Suprapubic skin (tissue), 4 donors: Measurements from ENCODE around the gene RNF150. TPM values are rescaled to one million over a fixed set of nuclear protein-coding genes. Genes with fewer than 3 reads are reported as not detected.

Source experiments
- DNase-seq, 2 donors: peaks; one replicate each; pipeline ENCODE4 v3.0.0-alpha.2; 2019; ENCODE audit warnings: low spot score in 2 of 2
- H3K27ac ChIP-seq: fragments of 200-600 bp; sonication (generic); one replicate; pipeline ENCODE4 v1.5.1; 2019
- H3K27me3 ChIP-seq: fragments of 200-600 bp; sonication (generic); one replicate; pipeline ENCODE4 v1.5.1; 2019
- H3K36me3 ChIP-seq: fragments of 200-600 bp; sonication (generic); one replicate; pipeline ENCODE4 v1.5.1; 2019
- H3K4me1 ChIP-seq: fragments of 200-600 bp; sonication (generic); one replicate; pipeline ENCODE4 v1.5.1; 2019
- H3K4me3 ChIP-seq: fragments of 200-600 bp; sonication (generic); one replicate; pipeline ENCODE4 v1.5.1; 2019; ENCODE audit warnings: mild to moderate bottlenecking
- H3K9me3 ChIP-seq: fragments of 200-600 bp; sonication (generic); one replicate; pipeline ENCODE4 v1.5.1; 2019
- EP300 ChIP-seq: sonication (generic); formaldehyde crosslinking; IDR thresholded peaks from one replicate; pipeline ENCODE4 v1.6.1; 2017; ENCODE audit warnings: antibody characterized with exemption
- POLR2A ChIP-seq, 2 donors: fragments of 450-650 bp; IDR thresholded peaks; one replicate each; pipeline ENCODE4 v1.6.1; 2017; ENCODE audit warnings: antibody characterized with exemption in 2 of 2, mild to moderate bottlenecking in 2 of 2, moderate library complexity in 2 of 2
- POLR2AphosphoS5 ChIP-seq, 3 donors: sonication (generic); formaldehyde crosslinking; IDR thresholded peaks; one replicate each; pipeline ENCODE4 v1.6.1; 2017; ENCODE audit warnings: antibody characterized with exemption in 3 of 3
- WGBS: methylation state at CpG from one replicate; pipeline ENCODE4 v1.1.5; 2018; 5-methylcytosine and 5-hydroxymethylcytosine counted together
- total RNA-seq, 4 donors: library from RNA; depleted of rRNA; stranded (reverse); fragments of >200 nt; gene quantifications; one replicate each; pipeline ENCODE4 v1.1.0, GENCODE V29; 2016
- TF ChIP-seq, protein P1 (sequence below), 2 donors: fragments of 200-600 bp in 1 of 2; fragments of 450-650 bp in 1 of 2; sonication (generic) in 1 of 2; IDR thresholded peaks; one replicate each; pipeline ENCODE4 v1.5.1; 2016 to 2019; ENCODE audit warnings: antibody characterized with exemption in 2 of 2, mild to moderate bottlenecking in 1 of 2, moderate library complexity in 1 of 2

Gene RNF150
- total RNA-seq, 4 donors from 2014 or later = 0.83 to 4.0 (median 2.6) TPM

DNA sequence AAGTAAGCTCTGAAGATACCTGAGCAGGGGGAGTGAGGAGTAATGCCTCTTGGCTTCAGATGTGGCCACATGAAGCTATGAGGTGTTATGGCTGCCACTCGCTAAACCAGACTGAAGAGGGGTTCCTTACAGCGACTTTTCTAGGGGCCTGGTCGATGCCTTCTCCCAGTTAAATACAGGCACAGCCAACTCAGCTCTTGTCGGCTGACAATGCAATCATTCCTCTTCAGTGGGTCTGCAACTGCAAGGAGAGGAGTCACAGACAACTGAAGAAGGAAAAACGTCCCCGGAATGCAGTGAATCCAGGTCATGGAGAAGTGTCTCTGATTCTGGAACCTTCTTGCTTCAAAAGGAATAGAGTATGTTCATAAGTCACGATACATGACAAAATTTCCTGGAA is 106.4 kb downstream of the RNF150 start:
- no peak for TF ChIP-seq POLR2A (IDR thresholded peaks at IDR 0.05)
- no peak for TF ChIP-seq POLR2AphosphoS5 (IDR thresholded peaks at IDR 0.05)
- no peak for TF ChIP-seq EP300
- TF ChIP-seq, protein P1, sequence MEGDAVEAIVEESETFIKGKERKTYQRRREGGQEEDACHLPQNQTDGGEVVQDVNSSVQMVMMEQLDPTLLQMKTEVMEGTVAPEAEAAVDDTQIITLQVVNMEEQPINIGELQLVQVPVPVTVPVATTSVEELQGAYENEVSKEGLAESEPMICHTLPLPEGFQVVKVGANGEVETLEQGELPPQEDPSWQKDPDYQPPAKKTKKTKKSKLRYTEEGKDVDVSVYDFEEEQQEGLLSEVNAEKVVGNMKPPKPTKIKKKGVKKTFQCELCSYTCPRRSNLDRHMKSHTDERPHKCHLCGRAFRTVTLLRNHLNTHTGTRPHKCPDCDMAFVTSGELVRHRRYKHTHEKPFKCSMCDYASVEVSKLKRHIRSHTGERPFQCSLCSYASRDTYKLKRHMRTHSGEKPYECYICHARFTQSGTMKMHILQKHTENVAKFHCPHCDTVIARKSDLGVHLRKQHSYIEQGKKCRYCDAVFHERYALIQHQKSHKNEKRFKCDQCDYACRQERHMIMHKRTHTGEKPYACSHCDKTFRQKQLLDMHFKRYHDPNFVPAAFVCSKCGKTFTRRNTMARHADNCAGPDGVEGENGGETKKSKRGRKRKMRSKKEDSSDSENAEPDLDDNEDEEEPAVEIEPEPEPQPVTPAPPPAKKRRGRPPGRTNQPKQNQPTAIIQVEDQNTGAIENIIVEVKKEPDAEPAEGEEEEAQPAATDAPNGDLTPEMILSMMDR (IDR thresholded peaks at IDR 0.05) = no peak
- Histone ChIP-seq H3K9me3 (no peaks in the 10 kb centered on the region), H3K4me3 (no peak overlapping the region), H3K36me3 (no peaks in the 10 kb centered on the region), H3K27me3 (no peaks in the 10 kb centered on the region), H3K27ac (no peak overlapping the region), H3K4me1 (peaks cover 9% of the 10 kb centered on the region)
- DNase-seq = no peak
- 80% methylated on average over 7 of the region's 7 CpGs for WGBS

DNA sequence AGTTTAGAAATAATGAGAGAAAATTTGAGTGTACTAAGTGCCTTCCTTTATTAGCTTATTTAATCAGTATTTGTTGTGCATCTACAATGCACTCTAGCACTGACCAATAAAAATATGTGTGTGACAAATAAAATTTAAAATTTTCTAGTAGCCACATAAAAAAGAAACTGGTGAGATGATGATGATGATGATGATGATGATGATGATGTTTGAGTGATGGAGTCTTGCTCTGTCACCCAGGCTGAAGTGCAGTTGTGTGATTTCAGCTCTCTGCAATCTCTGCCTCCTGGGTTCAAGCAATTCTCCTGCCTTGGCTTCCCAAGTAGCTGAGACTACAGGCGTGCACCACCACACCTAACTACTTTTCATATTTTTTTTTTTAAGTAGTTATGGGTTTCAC is 110.2 kb downstream of the RNF150 start:
- no peak for DNase-seq
- Histone ChIP-seq H3K4me3 (no peak overlapping the region), H3K36me3 (no peaks in the 10 kb centered on the region), H3K27ac (no peak overlapping the region), H3K4me1 (peaks cover 8% of the 10 kb centered on the region), H3K27me3 (no peaks in the 10 kb centered on the region), H3K9me3 (no peaks in the 10 kb centered on the region)
- TF ChIP-seq POLR2A (IDR thresholded peaks at IDR 0.05) = no peak
- TF ChIP-seq POLR2AphosphoS5 (IDR thresholded peaks at IDR 0.05) = no peak
- no peak for TF ChIP-seq EP300
- TF ChIP-seq, protein P1 (IDR thresholded peaks at IDR 0.05) = no peak
- 97% methylated on average over 1 of the region's 1 CpG for WGBS

DNA sequence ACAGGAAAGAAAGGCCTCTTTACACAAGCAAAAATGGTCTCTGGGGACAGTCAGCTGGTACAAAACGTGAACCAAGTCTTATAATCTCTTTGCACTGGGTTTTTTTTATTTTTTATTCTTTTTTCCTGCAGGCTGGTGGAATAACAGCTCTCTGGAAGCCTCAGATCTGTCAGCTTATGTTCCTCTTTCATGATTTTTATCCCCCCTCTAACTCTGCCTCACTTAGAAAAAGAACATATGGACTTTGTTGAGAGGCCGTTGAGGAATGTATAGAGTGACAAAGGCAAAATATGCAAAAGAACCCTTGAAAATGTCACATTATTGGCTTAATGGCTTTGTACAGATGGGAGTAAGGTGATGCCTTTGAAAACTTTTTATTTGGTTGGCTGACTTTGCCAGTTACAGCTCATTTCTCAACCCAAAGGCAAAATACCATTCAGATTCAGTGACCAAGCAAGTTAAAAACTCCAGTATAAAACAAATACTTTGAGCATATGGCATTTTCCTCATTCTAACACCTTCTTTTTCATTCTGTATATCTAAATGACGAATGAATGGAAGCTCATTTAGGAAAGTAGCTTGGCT is 111.1 kb downstream of the RNF150 start:
- 78% methylated on average over 3 of the region's 3 CpGs for WGBS
- no peaks in the 10 kb centered on the region for H3K36me3 ChIP-seq
- H3K9me3 ChIP-seq = no peaks in the 10 kb centered on the region
- no peak for DNase-seq
- H3K27me3 ChIP-seq = no peaks in the 10 kb centered on the region
- TF ChIP-seq POLR2A (IDR thresholded peaks at IDR 0.05) = no peak
- TF ChIP-seq EP300 = no peak
- TF ChIP-seq, protein P1 (IDR thresholded peaks at IDR 0.05) = no peak
- TF ChIP-seq POLR2AphosphoS5 (IDR thresholded peaks at IDR 0.05) = no peak
- H3K27ac ChIP-seq = no peak overlapping the region
- H3K4me1 ChIP-seq = no peaks in the 10 kb centered on the region
- no peak overlapping the region for H3K4me3 ChIP-seq

DNA sequence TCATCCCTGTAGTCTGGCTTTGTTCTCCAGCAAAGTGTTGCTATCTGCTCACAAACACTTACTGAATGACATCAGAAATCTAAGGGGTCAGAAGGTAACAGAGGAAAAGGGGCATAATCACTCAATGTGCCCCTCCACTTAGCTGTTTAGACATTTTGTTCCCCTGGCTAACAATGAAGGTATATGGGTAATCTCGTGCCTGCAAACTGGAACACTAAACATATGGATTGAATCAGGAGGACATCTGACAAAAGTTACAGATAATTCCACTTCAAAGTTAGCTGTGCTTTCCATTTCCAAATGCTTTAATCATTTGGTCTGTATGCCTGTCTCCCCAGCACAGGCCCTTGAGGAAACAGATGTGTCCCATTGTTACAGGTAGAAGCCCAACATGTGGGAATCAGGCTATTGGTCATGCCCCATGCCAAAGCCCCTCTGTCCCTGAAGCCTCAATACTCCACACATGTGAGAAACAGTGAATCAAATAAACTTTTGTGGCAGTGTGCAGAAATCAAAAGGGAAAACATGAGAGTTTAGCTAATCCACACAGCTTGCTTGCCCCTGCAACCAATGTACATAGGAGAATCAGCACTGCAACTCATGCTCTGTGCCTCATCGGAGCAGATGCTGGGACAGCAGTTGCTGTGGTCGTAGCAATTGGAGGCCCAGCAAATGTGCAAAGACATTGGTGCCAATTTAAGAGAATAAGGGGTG is 111.7 kb downstream of the RNF150 start:
- H3K27me3 ChIP-seq = no peaks in the 10 kb centered on the region
- H3K36me3 ChIP-seq = no peaks in the 10 kb centered on the region
- 79% methylated on average over 3 of the region's 3 CpGs for WGBS
- TF ChIP-seq POLR2A (IDR thresholded peaks at IDR 0.05) = no peak
- no peaks in the 10 kb centered on the region for H3K9me3 ChIP-seq
- no peak for DNase-seq
- H3K27ac ChIP-seq = no peak overlapping the region
- H3K4me3 ChIP-seq = no peak overlapping the region
- no peaks in the 10 kb centered on the region for H3K4me1 ChIP-seq

DNA sequence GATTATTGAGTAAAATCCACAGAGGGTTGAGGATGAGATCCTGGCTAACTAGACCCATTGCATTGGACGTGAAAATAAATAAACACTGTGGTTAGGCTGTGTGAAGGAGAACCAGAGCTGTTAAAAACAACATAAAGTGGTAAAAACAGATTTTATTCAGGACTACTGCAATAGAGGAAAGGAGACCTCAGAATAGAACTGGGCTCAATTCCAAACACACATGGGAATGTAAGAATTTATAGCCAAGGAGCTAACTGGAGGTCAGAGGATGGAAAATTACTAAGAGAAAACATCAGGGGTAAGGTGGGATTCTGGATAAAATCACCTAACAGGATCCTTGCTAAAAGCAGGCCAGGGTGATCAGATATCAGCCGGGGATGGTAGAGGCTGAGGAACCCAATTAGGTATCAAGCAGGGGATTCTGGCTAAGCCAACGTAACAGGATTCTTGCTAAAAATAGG is 112.4 kb downstream of the RNF150 start:
- 64% methylated on average over 3 of the region's 3 CpGs for WGBS
- H3K9me3 ChIP-seq = no peaks in the 10 kb centered on the region
- no peaks in the 10 kb centered on the region for H3K27me3 ChIP-seq
- H3K4me3 ChIP-seq = no peak overlapping the region
- TF ChIP-seq, protein P1 (IDR thresholded peaks at IDR 0.05) = no peak
- no peak for TF ChIP-seq EP300
- no peak for TF ChIP-seq POLR2AphosphoS5 (IDR thresholded peaks at IDR 0.05)
- no peak for TF ChIP-seq POLR2A (IDR thresholded peaks at IDR 0.05)
- DNase-seq = no peak
- H3K27ac ChIP-seq = no peak overlapping the region
- no peaks in the 10 kb centered on the region for H3K4me1 ChIP-seq
- H3K36me3 ChIP-seq = no peaks in the 10 kb centered on the region
